Measurements from ENCODE around the gene AHDC1.

DNA sequence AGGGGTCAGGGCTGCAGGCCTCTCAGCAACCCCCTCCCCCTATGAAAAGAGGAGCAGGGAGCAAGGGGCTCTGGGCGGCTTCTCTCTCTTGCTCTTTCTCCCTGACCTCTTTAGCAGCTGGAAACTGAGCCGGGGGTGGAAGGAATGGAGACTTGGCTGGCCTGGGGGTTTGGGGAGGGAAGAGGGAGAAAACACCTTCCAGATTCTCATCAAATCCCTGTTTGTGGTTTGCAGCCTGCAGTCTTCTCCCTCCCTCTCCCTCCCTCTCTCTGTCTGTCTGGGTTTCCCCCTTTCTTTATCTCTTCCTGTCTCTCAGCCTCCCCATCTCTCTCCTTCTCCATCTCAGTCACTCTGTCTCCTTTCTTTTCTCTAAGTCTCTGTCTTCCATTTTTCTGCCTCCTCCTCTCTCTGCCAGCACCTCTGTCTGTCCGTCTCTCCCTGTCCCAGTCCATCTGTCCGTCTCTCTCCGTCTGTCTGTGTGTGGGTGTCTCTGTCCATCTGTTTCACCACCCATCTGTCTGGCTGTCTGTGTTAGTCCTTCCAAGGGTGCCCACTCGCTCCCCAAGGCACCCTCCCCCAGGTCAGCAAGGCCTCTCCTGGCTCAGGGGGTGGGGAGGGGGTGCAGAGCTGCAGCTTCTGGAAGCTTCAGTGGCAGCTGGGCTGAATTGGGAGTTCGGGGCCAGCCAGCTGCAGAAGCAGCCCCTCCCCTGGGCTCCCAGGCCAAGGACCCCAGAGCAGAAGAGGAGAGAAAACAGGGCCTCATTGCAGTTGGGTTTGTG lies 6.2 kb downstream of the AHDC1 start:
- no peak for TF ChIP-seq MAFK (IDR thresholded peaks at IDR 0.05; ENCODE audit: partially characterized antibody)
- TF ChIP-seq POLR2A (IDR thresholded peaks at IDR 0.05; ENCODE audit: low read length) = no peak
- no peak for TF ChIP-seq EP300 (IDR thresholded peaks at IDR 0.05)

Data from A549 (cell line).